ENCODE data around the gene THAP4. TPM values are rescaled to one million over a fixed set of nuclear protein-coding genes. Genes with fewer than 3 reads are reported as not detected.

The THAP4 gene
- polyA plus RNA-seq, 1 of the 3 experiments (the other 2 are of a cell fraction): 64.7 TPM

DNA sequence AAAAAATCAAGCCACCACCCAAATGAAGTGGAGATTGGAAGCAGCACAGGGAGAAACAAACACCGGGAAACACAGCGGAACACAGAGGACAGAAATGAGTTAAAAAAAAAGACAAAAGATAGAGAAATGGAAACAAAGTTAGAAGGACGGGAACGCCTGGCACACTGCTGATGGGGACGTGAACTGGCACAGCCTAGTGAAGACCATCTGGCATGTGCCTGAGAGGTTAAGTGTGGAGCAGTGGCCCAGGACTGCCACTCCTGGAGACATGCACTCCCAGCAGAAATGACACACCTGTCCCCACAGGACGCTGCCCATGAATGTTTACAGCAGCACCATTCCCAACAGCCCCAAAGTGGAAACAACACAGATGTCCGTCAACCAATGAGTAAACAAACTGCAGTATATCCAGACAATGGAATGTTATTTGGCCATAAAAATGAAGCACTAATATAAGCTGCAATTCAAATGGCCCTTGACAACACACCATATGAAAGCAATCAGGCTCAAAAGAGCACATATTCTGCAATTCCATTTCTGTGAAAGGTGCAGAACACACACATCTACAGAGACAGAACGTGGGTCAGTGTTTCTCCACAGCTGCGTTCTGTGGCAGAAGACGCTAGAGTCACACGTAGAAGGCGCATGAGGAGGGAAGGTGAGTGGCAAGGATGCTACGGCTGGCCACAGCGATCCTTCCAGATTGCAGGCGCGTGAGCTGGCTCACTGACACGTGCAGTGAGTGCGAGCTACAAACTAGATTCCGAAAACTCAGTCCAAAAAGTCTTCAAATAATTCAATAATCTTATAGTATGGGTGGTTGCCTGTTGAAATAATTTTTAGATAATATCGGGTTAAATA, 24.6 kb downstream of the THAP4 start:
- TF ChIP-seq POLR2AphosphoS5 (IDR thresholded peaks at IDR 0.05; ENCODE audit: low read depth, low read length) (no peak), CHD2 (IDR thresholded peaks at IDR 0.05; ENCODE audit: low read length, partially characterized antibody) (no peak), RAD21 (IDR thresholded peaks at IDR 0.05; ENCODE audit: low read length) (no peak)
- TF ChIP-seq, protein P1, sequence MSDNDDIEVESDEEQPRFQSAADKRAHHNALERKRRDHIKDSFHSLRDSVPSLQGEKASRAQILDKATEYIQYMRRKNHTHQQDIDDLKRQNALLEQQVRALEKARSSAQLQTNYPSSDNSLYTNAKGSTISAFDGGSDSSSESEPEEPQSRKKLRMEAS (IDR thresholded peaks at IDR 0.05; ENCODE audit: low read depth): no peak
- Histone ChIP-seq H3K4me2 (no peak overlapping the region), H3K36me3 (replicated peaks in 1 of 2; ENCODE audit: control insufficient read depth in 1 of 2, insufficient read depth in 2 of 2, low read length in 1 of 2) (peaks cover 5 to 6% of the 10 kb centered on the region in 2 experiments), H3K4me1 (ENCODE audit: control insufficient read depth in 1 of 2, insufficient read depth in 2 of 2, low read depth in 1 of 2, low read length in 1 of 2) (peaks cover 0 to 12% of the 10 kb centered on the region in 2 experiments; a peak in 2 of 4 replicates), H3K27ac (ENCODE audit: low read depth in 2 of 2, low read length in 1 of 2) (no peak overlapping the region), H4K20me1 (ENCODE audit: insufficient read depth) (0 out of 2 replicates have a peak, but pooled peaks cover 5% of the 10 kb centered on the region), H3K9me2 (no peaks in the 10 kb centered on the region), H3K9me3 (no peaks in the 10 kb centered on the region), H3K4me3 (ENCODE audit: low read depth in 2 of 2, low read length in 1 of 2) (no peak overlapping the region), H2AFZ (ENCODE audit: low read depth) (no peak overlapping the region), H3K79me2 (ENCODE audit: insufficient read depth) (peaks cover 80% of the 10 kb centered on the region), H3F3A (replicated peaks; ENCODE audit: insufficient read depth) (no peaks in the 10 kb centered on the region), H3K27me3 (ENCODE audit: insufficient read depth) (no peaks in the 10 kb centered on the region), H3K9ac (no peak overlapping the region)
- 96% methylated on average over 20 of the region's 20 CpGs for WGBS (ENCODE audit: low lambda C conversion rate)
- no peak for DNase-seq
- ChIA-PET CTCF (interaction anchor here (1.1 kb wide), 1 partner anchor 13 kb away, joined by 3 read pairs; no protein-coding TSS in a partner anchor), POLR2A (no interaction called here)

DNA sequence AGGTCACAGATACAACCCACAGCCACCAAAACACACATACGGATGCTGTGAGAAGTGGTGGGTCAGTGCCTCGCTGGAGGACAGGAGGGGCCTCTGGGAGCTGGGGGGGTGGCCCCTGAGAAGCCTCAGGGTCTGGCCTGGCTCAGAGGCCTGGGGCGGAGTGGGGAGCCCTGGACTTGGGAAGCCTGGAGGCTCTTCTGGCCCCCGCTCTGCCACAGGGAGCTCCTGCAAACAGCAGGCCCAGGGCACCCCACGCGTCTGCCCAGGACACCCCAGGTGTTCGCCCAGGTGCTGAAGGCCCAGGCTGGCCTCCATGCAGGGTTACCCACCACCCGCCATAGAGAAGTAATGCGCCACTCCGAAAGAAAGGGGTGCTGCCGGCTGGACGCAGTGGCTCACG, 25.9 kb downstream of the THAP4 start:
- ChIA-PET CTCF (no interaction called here), POLR2A (no interaction called here)
- TF ChIP-seq NFIC (IDR thresholded peaks at IDR 0.05; ENCODE audit: borderline replicate concordance) (no peak), RFX5 (IDR thresholded peaks at IDR 0.05; ENCODE audit: low read length) (no peak), SIN3A (IDR thresholded peaks at IDR 0.05; ENCODE audit: borderline replicate concordance, low read depth, low read length) (no peak), YY1 (IDR thresholded peaks at IDR 0.05; ENCODE audit: low read depth) (no peak), ELF1 (IDR thresholded peaks at IDR 0.05) (no peak), RXRA (IDR thresholded peaks at IDR 0.05; ENCODE audit: borderline replicate concordance, low read depth) (no peak), RCOR1 (IDR thresholded peaks at IDR 0.05; ENCODE audit: low read length) (no peak), SMC3 (IDR thresholded peaks at IDR 0.05; ENCODE audit: low read depth, low read length) (no peak)
- H3K4me2 ChIP-seq: no peak overlapping the region
- no peak overlapping the region for H3K4me3 ChIP-seq (ENCODE audit: low read depth in 2 of 2, low read length in 1 of 2)
- H3K4me1 ChIP-seq (ENCODE audit: control insufficient read depth in 1 of 2, insufficient read depth in 2 of 2, low read depth in 1 of 2, low read length in 1 of 2): peaks cover 0 to 4% of the 10 kb centered on the region in 2 experiments; a peak in 2 of 4 replicates
- H3K79me2 ChIP-seq (ENCODE audit: insufficient read depth): peaks cover 67% of the 10 kb centered on the region
- no peaks in the 10 kb centered on the region for H3K9me3 ChIP-seq
- DNase-seq: no peak
- 98% methylated on average over 8 of the region's 13 CpGs for WGBS (ENCODE audit: low lambda C conversion rate)
- H3K27me3 ChIP-seq (ENCODE audit: insufficient read depth): no peaks in the 10 kb centered on the region
- H3K9ac ChIP-seq: no peak overlapping the region
- H4K20me1 ChIP-seq (ENCODE audit: insufficient read depth): 0 out of 2 replicates have a peak, but pooled peaks cover 5% of the 10 kb centered on the region
- no peaks in the 10 kb centered on the region for H3F3A ChIP-seq (replicated peaks; ENCODE audit: insufficient read depth)
- H2AFZ ChIP-seq (ENCODE audit: low read depth): no peak overlapping the region
- H3K36me3 ChIP-seq (replicated peaks in 1 of 2; ENCODE audit: control insufficient read depth in 1 of 2, insufficient read depth in 2 of 2, low read length in 1 of 2): peaks cover 10% of the 10 kb centered on the region in 2 experiments
- H3K9me2 ChIP-seq: no peaks in the 10 kb centered on the region
- no peak overlapping the region for H3K27ac ChIP-seq (ENCODE audit: low read depth in 2 of 2, low read length in 1 of 2)
